Articular chondrocyte of knee joint (primary cell): ENCODE measurements around the gene LAP3. TPM values are rescaled to one million over a fixed set of nuclear protein-coding genes. Genes with fewer than 3 reads are reported as not detected.

Experiments used
- total RNA-seq: library from RNA; depleted of rRNA; stranded (reverse); fragments of >200 nt; gene quantifications from 2 replicates; pipeline ENCODE4 v1.2.3, GENCODE V29; 2012

LAP3 gene
- 79.6 and 97.3 TPM in 2 replicates for total RNA-seq

DNA sequence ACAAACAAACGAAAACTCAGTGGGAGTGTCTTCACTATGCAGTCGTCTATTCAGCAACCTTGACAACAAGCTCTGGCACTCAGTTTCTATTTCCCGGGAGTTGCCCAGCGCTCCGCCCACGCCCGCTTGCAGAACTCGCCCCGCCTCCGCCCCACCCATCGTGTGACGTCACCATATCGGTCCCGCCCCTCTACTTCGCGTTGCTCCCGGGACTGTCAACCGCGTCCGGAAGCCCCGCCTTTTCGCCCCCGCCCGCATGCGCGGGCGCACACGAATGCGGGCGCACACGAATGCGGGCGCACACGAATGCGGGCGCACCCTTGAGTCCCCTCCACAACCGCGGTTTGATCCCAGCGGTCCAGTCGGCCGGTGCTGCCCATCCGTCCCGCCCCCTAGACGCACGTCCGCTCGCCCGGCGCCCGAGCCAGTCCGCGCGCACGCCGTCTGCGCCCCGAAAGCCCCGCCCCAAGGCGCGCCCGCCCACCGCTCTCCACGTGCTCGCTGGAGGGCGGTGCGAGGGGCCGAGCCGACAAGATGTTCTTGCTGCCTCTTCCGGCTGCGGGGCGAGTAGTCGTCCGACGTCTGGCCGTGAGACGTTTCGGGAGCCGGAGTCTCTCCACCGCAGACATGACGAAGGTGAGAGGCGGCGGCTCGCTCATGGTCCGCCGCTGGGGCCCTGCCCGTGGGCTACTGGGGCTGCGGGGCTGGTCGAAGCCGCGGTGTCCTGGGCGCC lies at the start of gene LAP3:
TSS of gene LAP3 (plus strand) at position 267 of the 733 bp plus-strand sequence. CDS start at position 535, 268 bp downstream.

DNA sequence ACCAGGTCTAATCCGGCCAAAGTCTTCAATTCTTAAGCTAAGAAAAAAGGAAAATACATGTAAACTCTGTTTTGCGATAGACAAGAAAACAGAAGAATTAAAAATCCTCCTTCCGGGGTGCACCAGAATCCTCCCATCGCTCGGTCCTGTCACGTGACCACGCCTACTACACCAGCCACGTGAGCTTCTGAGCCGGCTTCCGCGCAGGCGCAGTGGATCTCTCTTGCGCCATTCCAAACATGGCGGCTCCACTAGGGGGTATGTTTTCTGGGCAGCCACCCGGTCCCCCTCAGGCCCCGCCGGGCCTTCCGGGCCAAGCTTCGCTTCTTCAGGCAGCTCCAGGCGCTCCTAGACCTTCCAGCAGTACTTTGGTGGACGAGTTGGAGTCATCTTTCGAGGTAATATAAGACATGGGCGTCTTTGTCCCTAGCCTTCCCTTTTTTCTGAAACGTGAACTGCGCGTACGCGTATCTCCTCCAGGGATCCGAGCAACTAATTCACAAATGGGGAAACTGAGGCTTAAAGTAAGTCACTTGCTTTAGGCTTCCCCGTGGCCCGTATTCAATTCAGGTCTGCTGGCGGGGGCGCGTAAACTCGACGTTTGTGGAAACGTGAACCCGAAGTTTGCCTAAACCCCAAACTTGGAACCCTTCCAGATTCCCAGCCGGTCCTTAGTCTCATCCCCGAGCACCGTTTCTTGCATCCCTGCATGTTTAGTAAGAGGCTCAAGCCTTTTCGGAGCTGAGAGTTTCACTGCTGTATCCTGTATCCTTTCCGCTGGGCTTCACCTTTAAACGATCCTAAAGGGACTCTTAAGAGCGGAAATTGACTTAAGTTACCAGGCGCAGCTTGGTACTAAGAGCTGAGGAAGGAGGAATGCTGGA lies 37.7 kb downstream of the LAP3 start, which contains the start of gene MED28:
TSS of gene MED28 (plus strand) at position 226 of the 884 bp plus-strand sequence. CDS start at position 240, 14 bp downstream.

Other genes starting within 250 kb of the LAP3 start
- gene QDPR, start 65.1 kb upstream of the LAP3 start, total RNA-seq = 16.9 and 22.2 TPM in 2 replicates
- not detected in 2 replicates for gene CLRN2, start 62.0 kb upstream of the LAP3 start, total RNA-seq
- 12.6 and 16.7 TPM in 2 replicates for gene MED28, start 37.4 kb downstream of the LAP3 start, total RNA-seq
- gene FAM184B, start 204.4 kb downstream of the LAP3 start, total RNA-seq = not detected in 2 replicates
- 25.6 and 30.6 TPM in 2 replicates for gene DCAF16, start 233.6 kb downstream of the LAP3 start, total RNA-seq
- gene NCAPG, start 233.8 kb downstream of the LAP3 start, total RNA-seq = 14.5 and 29.7 TPM in 2 replicates